HepG2 (cell line): ENCODE results near the gene CUL9. TPM values are rescaled to one million over a fixed set of nuclear protein-coding genes. Genes with fewer than 3 reads are reported as not detected.
A peak's percentile ranks its signal among the peaks of the same experiment; 100 is the strongest.

ENCODE experiments used
- ATF1 ChIP-seq: IDR thresholded peaks from 2 replicates; pipeline ENCODE4 v1.6.1; 2016; ENCODE audit warnings: mild to moderate bottlenecking, control low read depth
- FOXO4 ChIP-seq: sonication (generic); formaldehyde crosslinking; conservative IDR thresholded peaks from 2 replicates; pipeline ENCODE4 v1.8.1; 2023; ENCODE audit warnings: missing genetic modification reagents
- HMG20A ChIP-seq: IDR thresholded peaks from 2 replicates; pipeline ENCODE4 v1.6.1; 2016; ENCODE audit warnings: borderline replicate concordance
- JARID2 ChIP-seq: sonication (generic); formaldehyde crosslinking; IDR thresholded peaks from 2 replicates; pipeline ENCODE4 v1.8.1; 2023; ENCODE audit warnings: missing genetic modification reagents, inconsistent platforms; ENCODE audit not compliant: insufficient replicate concordance
- JUN ChIP-seq: sonication (generic); formaldehyde crosslinking; IDR thresholded peaks from 2 replicates; pipeline ENCODE4 v1.4.0; 2020; ENCODE audit warnings: mild to moderate bottlenecking, missing genetic modification reagents
- KIAA2018 ChIP-seq: sonication (generic); formaldehyde crosslinking; IDR thresholded peaks from 2 replicates; pipeline ENCODE4 v1.5.0; 2020; ENCODE audit warnings: mild to moderate bottlenecking, missing genetic modification reagents, borderline replicate concordance
- MAF1 ChIP-seq: sonication (generic); formaldehyde crosslinking; IDR thresholded peaks from 2 replicates; pipeline ENCODE4 v1.5.0; 2020; ENCODE audit warnings: missing genetic modification reagents, borderline replicate concordance
- NFKB2 ChIP-seq: sonication (generic); formaldehyde crosslinking; IDR thresholded peaks from 2 replicates; pipeline ENCODE4 v1.4.0; 2020; ENCODE audit warnings: missing genetic modification reagents, borderline replicate concordance
- NFYB ChIP-seq: sonication (generic); formaldehyde crosslinking; IDR thresholded peaks from 2 replicates; pipeline ENCODE4 v1.4.0; 2020; ENCODE audit warnings: missing genetic modification reagents
- PATZ1 ChIP-seq: sonication (generic); formaldehyde crosslinking; IDR thresholded peaks from 2 replicates; pipeline ENCODE4 v1.4.0; 2020; ENCODE audit warnings: missing genetic modification reagents
- PPARG ChIP-seq: conservative IDR thresholded peaks from 2 replicates; pipeline ENCODE4 v1.6.1; 2016; ENCODE audit warnings: missing biosample characterization, missing genetic modification reagents
- SUZ12 ChIP-seq: fragments of 150-350 bp; IDR thresholded peaks from 2 replicates; pipeline ENCODE4 v1.6.1; 2014; ENCODE audit warnings: low read depth, low read length
- ZBTB1 ChIP-seq: sonication (generic); formaldehyde crosslinking; IDR thresholded peaks from 2 replicates; pipeline ENCODE4 v1.4.0; 2020; ENCODE audit warnings: missing genetic modification reagents, borderline replicate concordance
- ZBTB42 ChIP-seq: sonication (generic); formaldehyde crosslinking; IDR thresholded peaks from 2 replicates; pipeline ENCODE4 v1.5.0; 2020; ENCODE audit warnings: mild to moderate bottlenecking, missing genetic modification reagents
- ZFP37 ChIP-seq: sonication (generic); formaldehyde crosslinking; IDR thresholded peaks from 2 replicates; pipeline ENCODE4 v1.4.0; 2020; ENCODE audit warnings: missing genetic modification reagents, borderline replicate concordance
- ZNF317 ChIP-seq: sonication (generic); formaldehyde crosslinking; IDR thresholded peaks from 2 replicates; pipeline ENCODE4 v1.5.0; 2020; ENCODE audit warnings: mild to moderate bottlenecking, missing genetic modification reagents
- ZNF691 ChIP-seq: sonication (generic); formaldehyde crosslinking; IDR thresholded peaks from 2 replicates; pipeline ENCODE4 v1.4.0; 2020; ENCODE audit warnings: missing genetic modification reagents, low read depth, mild to moderate bottlenecking, borderline replicate concordance
- polyA plus RNA-seq, 8 experiments: library from polyadenylated mRNA; depleted of rRNA in 3 of 8; stranded (reverse) in 7 of 8; unstranded in 1 of 8; fragments of >200 nt; fragmentation: Illumina TruSeq in 4 of 8; extraction: Trizol in 4 of 8; gene quantifications; 2 replicates each; pipeline versions ENCODE4 v1.2.1 to v1.2.3, GENCODE V29; 2011 to 2016; ENCODE audit warnings: low read depth in 4 of 8, missing spikeins in 1 of 8, mixed read lengths in 1 of 8; ENCODE audit not compliant: insufficient read depth in 1 of 8
- total RNA-seq, 5 experiments: library from RNA; depleted of rRNA; stranded (reverse); fragments of >200 nt; fragmentation: Illumina TruSeq; extraction: Trizol; gene quantifications; 2 replicates each; pipeline ENCODE4 v1.2.3, GENCODE V29; 2016; ENCODE audit warnings: low read depth in 1 of 5

Gene CUL9
- total and polyA plus RNA-seq, 2 of the 13 experiments (the other 11 are each of a cell fraction or from before 2014, with no cell fraction given), result 11.4 to 13.7 TPM

GRCh38 chr6:43267619-43268354 lies 85.8 kb downstream of the CUL9 start (continued):
- TF ChIP-seq FOXO4 (CRISPR knock-in tag) (0 out of 2 replicates have a peak, but pooled peaks have one; percentile 27), ZBTB42 (CRISPR knock-in tag) (peak; percentile 96), ATF1 (CRISPR knock-in tag) (no peak), MAF1 (peak; percentile 70), ZNF691 (CRISPR knock-in tag) (peak; percentile 99), KIAA2018 (CRISPR knock-in tag) (peak; percentile 99), NFKB2 (CRISPR knock-in tag) (peak; percentile 98), JARID2 (CRISPR knock-in tag) (no peak), SUZ12 (no peak), PPARG (CRISPR knock-in tag) (peak; percentile 100), JUN (peak; percentile 92), NFYB (CRISPR knock-in tag) (peak; percentile 47; the same call in 1 of the 2 replicates), PATZ1 (CRISPR knock-in tag) (peak; percentile 100), HMG20A (peak; percentile 100), ZNF317 (CRISPR knock-in tag) (peak; percentile 93), ZFP37 (CRISPR knock-in tag) (peak; percentile 97), ZBTB1 (CRISPR knock-in tag) (no peak)
